Measurements from ENCODE around the gene PIR.

PIR gene

GRCh38 chrX:15410430-15410829, 82.7 kb downstream of the PIR start (continued):
- TF ChIP-seq INSM2 (tag by site-specific recombination; IDR thresholded peaks at IDR 0.05) (no peak), ZNF701 (tag by site-specific recombination; IDR thresholded peaks at IDR 0.05) (no peak), PRDM4 (tag by site-specific recombination; IDR thresholded peaks at IDR 0.05) (no peak)

GRCh38 chrX:15405846-15406245, 87.3 kb downstream of the PIR start:
- Histone ChIP-seq H3K36me3 (ENCODE audit: control insufficient read depth in 2 of 2, insufficient read depth in 1 of 2, low read length in 2 of 2) (no peaks in the 10 kb centered on the region), H3K4me1 (ENCODE audit: control insufficient read depth, insufficient read depth, low read length) (no peaks in the 10 kb centered on the region), H3K4me3 (ENCODE audit: low read depth, low read length) (no peak overlapping the region), H3K9me3 (ENCODE audit: control insufficient read depth, insufficient read depth, low read depth, low read length) (no peaks in the 10 kb centered on the region), H3K27ac (ENCODE audit: extremely low read depth, low read depth, low read length) (no peak overlapping the region)
- ChIA-PET CTCF (no interaction called here), POLR2A (no interaction called here)
- TF ChIP-seq, protein P1, sequence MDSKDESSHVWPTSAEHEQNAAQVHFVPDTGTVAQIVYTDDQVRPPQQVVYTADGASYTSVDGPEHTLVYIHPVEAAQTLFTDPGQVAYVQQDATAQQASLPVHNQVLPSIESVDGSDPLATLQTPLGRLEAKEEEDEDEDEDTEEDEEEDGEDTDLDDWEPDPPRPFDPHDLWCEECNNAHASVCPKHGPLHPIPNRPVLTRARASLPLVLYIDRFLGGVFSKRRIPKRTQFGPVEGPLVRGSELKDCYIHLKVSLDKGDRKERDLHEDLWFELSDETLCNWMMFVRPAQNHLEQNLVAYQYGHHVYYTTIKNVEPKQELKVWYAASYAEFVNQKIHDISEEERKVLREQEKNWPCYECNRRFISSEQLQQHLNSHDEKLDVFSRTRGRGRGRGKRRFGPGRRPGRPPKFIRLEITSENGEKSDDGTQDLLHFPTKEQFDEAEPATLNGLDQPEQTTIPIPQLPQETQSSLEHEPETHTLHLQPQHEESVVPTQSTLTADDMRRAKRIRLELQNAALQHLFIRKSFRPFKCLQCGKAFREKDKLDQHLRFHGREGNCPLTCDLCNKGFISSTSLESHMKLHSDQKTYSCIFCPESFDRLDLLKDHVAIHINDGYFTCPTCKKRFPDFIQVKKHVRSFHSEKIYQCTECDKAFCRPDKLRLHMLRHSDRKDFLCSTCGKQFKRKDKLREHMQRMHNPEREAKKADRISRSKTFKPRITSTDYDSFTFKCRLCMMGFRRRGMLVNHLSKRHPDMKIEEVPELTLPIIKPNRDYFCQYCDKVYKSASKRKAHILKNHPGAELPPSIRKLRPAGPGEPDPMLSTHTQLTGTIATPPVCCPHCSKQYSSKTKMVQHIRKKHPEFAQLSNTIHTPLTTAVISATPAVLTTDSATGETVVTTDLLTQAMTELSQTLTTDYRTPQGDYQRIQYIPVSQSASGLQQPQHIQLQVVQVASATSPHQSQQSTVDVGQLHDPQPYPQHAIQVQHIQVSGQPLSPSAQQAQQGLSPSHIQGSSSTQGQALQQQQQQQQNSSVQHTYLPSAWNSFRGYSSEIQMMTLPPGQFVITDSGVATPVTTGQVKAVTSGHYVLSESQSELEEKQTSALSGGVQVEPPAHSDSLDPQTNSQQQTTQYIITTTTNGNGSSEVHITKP (tag by site-specific recombination; IDR thresholded peaks at IDR 0.05) = no peak
- TF ChIP-seq GLI4 (tag by site-specific recombination; IDR thresholded peaks at IDR 0.05) (no peak), PRDM1 (tag by site-specific recombination; IDR thresholded peaks at IDR 0.05) (no peak), ZNF747 (tag by site-specific recombination; IDR thresholded peaks at IDR 0.05) (no peak), ZNF561 (tag by site-specific recombination; IDR thresholded peaks at IDR 0.05; ENCODE audit: borderline replicate concordance) (no peak), ZNF530 (tag by site-specific recombination; IDR thresholded peaks at IDR 0.05; ENCODE audit: low read depth) (no peak), GFI1B (tag by site-specific recombination; IDR thresholded peaks at IDR 0.05) (no peak), ZNF169 (tag by site-specific recombination; IDR thresholded peaks at IDR 0.05) (no peak), ZNF449 (tag by site-specific recombination; IDR thresholded peaks at IDR 0.05) (no peak), KLF16 (tag by site-specific recombination; IDR thresholded peaks at IDR 0.05) (no peak), ZNF677 (tag by site-specific recombination; IDR thresholded peaks at IDR 0.05) (no peak), ZBTB20 (tag by site-specific recombination; IDR thresholded peaks at IDR 0.05) (no peak), HOXD13 (CRISPR knock-in tag; IDR thresholded peaks at IDR 0.05; ENCODE audit: borderline replicate concordance) (no peak)
- TF ChIP-seq, protein P2, sequence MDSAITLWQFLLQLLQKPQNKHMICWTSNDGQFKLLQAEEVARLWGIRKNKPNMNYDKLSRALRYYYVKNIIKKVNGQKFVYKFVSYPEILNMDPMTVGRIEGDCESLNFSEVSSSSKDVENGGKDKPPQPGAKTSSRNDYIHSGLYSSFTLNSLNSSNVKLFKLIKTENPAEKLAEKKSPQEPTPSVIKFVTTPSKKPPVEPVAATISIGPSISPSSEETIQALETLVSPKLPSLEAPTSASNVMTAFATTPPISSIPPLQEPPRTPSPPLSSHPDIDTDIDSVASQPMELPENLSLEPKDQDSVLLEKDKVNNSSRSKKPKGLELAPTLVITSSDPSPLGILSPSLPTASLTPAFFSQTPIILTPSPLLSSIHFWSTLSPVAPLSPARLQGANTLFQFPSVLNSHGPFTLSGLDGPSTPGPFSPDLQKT (IDR thresholded peaks at IDR 0.05; ENCODE audit: borderline replicate concordance, low read depth, low read length) = no peak

Data from HEK293 (cell line).